T-helper 9 cell (primary cell): ENCODE measurements around the gene SEMA6A.

Experiments used
- DNase-seq: peaks from one replicate; pipeline ENCODE4 v3.0.0-alpha.2; 2020

The SEMA6A gene

GRCh38 chr5:116521173-116521872 lies 53.3 kb downstream of the SEMA6A start:
- no peak for DNase-seq

- no peak for DNase-seq
Measured at GRCh38 chr5:116520771-116521170, 53.9 kb downstream of the SEMA6A start.

GRCh38 chr5:116518423-116518822 lies 56.2 kb downstream of the SEMA6A start:
- DNase-seq: no peak

GRCh38 chr5:116517488-116517887 lies 57.1 kb downstream of the SEMA6A start:
- DNase-seq: no peak

GRCh38 chr5:116516021-116516420 lies 58.6 kb downstream of the SEMA6A start:
- no peak for DNase-seq

GRCh38 chr5:116514421-116514970 lies 60.1 kb downstream of the SEMA6A start:
- DNase-seq: no peak

GRCh38 chr5:116510517-116510916 lies 64.1 kb downstream of the SEMA6A start:
- no peak for DNase-seq

GRCh38 chr5:116509483-116510244 lies 65.0 kb downstream of the SEMA6A start:
- no peak for DNase-seq

- DNase-seq: no peak
Measured at GRCh38 chr5:116508835-116509234, 65.8 kb downstream of the SEMA6A start.

- DNase-seq: no peak
Measured at GRCh38 chr5:116507941-116508655, 66.5 kb downstream of the SEMA6A start.

GRCh38 chr5:116507051-116507537 lies 67.5 kb downstream of the SEMA6A start:
- no peak for DNase-seq

GRCh38 chr5:116506488-116506887 lies 68.1 kb downstream of the SEMA6A start:
- DNase-seq: no peak

GRCh38 chr5:116504593-116505166 lies 69.9 kb downstream of the SEMA6A start:
- DNase-seq: no peak

GRCh38 chr5:116502616-116503015 lies 72.0 kb downstream of the SEMA6A start:
- DNase-seq: no peak

- no peak for DNase-seq
Measured at GRCh38 chr5:116502138-116502537, 72.5 kb downstream of the SEMA6A start.

GRCh38 chr5:116498503-116499048 lies 76.0 kb downstream of the SEMA6A start:
- DNase-seq: no peak

GRCh38 chr5:116497631-116498030 lies 77.0 kb downstream of the SEMA6A start:
- no peak for DNase-seq

GRCh38 chr5:116495786-116496357 lies 78.8 kb downstream of the SEMA6A start:
- no peak for DNase-seq

GRCh38 chr5:116494784-116495450 lies 79.7 kb downstream of the SEMA6A start:
- no peak for DNase-seq

- DNase-seq: no peak
Measured at GRCh38 chr5:116492776-116493175, 81.8 kb downstream of the SEMA6A start.

- no peak for DNase-seq
Measured at GRCh38 chr5:116492016-116492623, 82.5 kb downstream of the SEMA6A start.
